ENCODE data around the gene CCNT2.

DNA sequence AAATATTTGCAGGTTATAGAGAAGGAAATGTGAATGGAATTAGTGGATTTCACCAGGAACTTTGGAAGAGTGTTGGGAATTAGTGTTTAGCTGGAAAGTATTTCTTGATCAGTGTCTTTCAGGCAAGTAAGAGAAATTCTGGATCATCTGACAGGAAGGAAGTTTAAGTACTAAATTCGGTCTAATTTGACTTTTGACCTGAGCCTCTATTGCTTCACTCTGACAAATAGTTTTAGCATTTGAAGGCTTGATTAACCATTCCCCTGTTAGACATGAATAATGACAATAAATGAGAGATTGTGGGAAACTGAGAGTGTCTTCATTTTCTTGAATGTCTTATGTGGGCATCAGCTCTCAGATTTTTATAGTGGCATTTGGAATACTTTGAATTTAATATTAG is 16.0 kb downstream of the CCNT2 start:
- TF ChIP-seq POLR2A (IDR thresholded peaks at IDR 0.05) (no peak), POLR2AphosphoS5 (IDR thresholded peaks at IDR 0.05) (no peak)
- TF ChIP-seq, protein P1, sequence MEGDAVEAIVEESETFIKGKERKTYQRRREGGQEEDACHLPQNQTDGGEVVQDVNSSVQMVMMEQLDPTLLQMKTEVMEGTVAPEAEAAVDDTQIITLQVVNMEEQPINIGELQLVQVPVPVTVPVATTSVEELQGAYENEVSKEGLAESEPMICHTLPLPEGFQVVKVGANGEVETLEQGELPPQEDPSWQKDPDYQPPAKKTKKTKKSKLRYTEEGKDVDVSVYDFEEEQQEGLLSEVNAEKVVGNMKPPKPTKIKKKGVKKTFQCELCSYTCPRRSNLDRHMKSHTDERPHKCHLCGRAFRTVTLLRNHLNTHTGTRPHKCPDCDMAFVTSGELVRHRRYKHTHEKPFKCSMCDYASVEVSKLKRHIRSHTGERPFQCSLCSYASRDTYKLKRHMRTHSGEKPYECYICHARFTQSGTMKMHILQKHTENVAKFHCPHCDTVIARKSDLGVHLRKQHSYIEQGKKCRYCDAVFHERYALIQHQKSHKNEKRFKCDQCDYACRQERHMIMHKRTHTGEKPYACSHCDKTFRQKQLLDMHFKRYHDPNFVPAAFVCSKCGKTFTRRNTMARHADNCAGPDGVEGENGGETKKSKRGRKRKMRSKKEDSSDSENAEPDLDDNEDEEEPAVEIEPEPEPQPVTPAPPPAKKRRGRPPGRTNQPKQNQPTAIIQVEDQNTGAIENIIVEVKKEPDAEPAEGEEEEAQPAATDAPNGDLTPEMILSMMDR (IDR thresholded peaks at IDR 0.05) = no peak

Data from sigmoid colon (tissue), 4 donors.